ENCODE data around the gene CLN5. TPM values are rescaled to one million over a fixed set of nuclear protein-coding genes. Genes with fewer than 3 reads are reported as not detected.

The CLN5 gene
- 26.0 and 28.9 TPM in 2 replicates for total RNA-seq

GRCh38 chr13:76991796-76992547, at the start of gene CLN5:
Gene CLN5 (plus strand): TSS chr13:76992081. CDS start chr13:76992099, 18 bp downstream.

GRCh38 chr13:76948149-76948548, 43.7 kb upstream of the CLN5 start, which contains the start of gene ACOD1:
Gene ACOD1 (plus strand): TSS chr13:76948511. CDS start chr13:76948559, 48 bp downstream.

GRCh38 chr13:77026861-77027621, 35.2 kb downstream of the CLN5 start, which contains the start of gene FBXL3:
Gene FBXL3 (minus strand): TSS chr13:77027159. CDS start chr13:77021860, 5,299 bp downstream.

Other genes with a start within 250 kb of the CLN5 start
- 11.4 and 56.5 TPM in 2 replicates for gene KCTD12, start 105.7 kb upstream of the CLN5 start, total RNA-seq
- gene ACOD1, start 43.6 kb upstream of the CLN5 start, total RNA-seq: not detected in 2 replicates
- 33.8 and 39.3 TPM in 2 replicates for gene FBXL3, start 35.1 kb downstream of the CLN5 start, total RNA-seq

All from pericardium fibroblast (primary cell).